ENCODE results near the gene LEKR1.

DNA sequence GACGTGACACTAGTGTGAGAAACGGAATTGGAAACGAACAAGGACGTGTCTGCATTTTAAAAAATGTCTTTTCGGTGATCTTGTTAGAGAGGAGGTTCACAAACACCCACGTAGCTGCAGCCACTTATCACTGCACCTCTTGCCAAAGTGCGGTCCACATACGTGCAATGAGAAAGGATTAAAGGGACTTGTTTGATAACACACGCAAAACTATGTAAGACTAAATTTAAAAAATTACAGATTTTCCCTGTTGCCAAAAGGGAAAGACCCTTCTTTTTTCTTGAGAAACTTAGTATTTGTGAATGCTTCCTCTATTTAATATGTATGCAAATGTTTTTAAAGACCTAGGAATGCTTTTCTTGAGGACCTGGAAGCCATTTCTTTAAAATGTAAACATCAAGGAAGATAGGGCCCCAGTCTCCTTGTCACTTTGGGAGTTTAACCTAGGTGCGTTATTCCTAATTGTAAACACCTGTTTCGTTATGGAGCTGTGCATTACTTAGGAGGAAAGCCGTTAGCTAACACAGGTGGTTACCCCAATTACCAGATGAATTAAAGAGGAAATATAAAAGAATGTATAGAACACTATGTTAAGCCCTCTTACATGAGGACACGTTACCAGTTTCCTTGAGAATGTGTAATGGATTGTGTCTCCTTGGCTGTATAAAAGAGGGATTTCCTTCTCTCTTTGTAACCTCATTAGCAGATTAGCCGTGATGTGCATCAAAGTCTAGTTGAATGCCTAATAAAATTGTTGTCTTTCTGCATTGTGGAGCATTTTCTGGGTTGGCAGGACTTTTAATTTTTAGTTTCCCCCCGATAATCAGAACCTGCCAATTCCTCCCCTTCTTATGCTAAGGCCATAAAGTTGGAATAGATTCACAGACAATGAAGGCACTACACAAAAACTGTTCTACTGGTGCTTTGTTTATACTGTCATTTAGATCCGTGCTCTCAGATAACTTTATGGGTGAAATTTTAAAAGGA, 1.0 kb downstream of the LEKR1 start:
- TF ChIP-seq, protein P1, sequence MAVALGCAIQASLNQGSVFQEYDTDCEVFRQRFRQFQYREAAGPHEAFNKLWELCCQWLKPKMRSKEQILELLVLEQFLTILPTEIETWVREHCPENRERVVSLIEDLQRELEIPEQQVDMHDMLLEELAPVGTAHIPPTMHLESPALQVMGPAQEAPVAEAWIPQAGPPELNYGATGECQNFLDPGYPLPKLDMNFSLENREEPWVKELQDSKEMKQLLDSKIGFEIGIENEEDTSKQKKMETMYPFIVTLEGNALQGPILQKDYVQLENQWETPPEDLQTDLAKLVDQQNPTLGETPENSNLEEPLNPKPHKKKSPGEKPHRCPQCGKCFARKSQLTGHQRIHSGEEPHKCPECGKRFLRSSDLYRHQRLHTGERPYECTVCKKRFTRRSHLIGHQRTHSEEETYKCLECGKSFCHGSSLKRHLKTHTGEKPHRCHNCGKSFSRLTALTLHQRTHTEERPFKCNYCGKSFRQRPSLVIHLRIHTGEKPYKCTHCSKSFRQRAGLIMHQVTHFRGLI (tag by site-specific recombination; IDR thresholded peaks at IDR 0.05), result no peak
- TF ChIP-seq MEIS1 (CRISPR knock-in tag; IDR thresholded peaks at IDR 0.05; ENCODE audit: borderline replicate concordance) (no peak), ZNF112 (tag by site-specific recombination; IDR thresholded peaks at IDR 0.05) (no peak), ZNF530 (tag by site-specific recombination; IDR thresholded peaks at IDR 0.05; ENCODE audit: low read depth) (no peak), ELK4 (IDR thresholded peaks at IDR 0.05; ENCODE audit: borderline replicate concordance, low read depth, low read length) (no peak), CTCF (tag by site-specific recombination; IDR thresholded peaks at IDR 0.05) (no peak)
